ENCODE data around the gene IKBKE.

Gene IKBKE

DNA sequence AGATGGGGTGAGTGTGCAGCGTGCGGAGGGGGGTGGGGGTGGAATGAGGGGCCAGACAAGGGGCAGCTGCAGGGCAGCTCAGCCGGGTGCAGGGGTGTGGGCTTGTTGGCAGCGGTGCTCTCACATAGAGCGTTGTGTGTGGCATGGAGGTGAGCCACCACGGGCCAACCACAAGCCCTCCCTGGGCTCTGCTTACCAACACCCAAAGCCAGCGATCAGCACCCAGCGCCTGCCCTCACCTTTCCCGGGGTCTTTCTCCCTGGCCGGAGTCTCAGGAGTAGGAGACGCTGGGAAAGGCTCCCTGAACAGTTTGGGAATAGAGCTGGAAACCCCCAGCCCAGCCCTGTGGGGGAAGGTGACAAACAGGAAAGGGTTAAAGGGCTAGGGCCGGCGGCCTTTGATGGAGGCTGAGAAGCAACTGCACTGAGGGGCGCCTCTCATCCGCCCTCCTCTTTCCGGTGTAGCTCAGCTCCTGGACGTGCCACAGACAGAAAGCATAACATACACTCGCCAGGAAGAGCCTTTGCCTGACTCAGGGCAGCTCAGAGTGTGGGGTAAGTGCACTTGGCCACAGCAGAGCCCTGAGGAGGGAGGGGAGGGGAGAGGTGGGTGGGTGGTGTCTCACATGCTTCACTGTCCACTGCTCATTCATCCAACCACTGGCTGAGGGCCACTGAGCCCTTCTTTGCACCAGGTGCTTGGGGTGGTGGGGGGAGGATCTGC, 577 bp downstream of the IKBKE start:
- peaks cover 10% of the 10 kb centered on the region for H3K4me1 ChIP-seq
- TF ChIP-seq, protein P1, sequence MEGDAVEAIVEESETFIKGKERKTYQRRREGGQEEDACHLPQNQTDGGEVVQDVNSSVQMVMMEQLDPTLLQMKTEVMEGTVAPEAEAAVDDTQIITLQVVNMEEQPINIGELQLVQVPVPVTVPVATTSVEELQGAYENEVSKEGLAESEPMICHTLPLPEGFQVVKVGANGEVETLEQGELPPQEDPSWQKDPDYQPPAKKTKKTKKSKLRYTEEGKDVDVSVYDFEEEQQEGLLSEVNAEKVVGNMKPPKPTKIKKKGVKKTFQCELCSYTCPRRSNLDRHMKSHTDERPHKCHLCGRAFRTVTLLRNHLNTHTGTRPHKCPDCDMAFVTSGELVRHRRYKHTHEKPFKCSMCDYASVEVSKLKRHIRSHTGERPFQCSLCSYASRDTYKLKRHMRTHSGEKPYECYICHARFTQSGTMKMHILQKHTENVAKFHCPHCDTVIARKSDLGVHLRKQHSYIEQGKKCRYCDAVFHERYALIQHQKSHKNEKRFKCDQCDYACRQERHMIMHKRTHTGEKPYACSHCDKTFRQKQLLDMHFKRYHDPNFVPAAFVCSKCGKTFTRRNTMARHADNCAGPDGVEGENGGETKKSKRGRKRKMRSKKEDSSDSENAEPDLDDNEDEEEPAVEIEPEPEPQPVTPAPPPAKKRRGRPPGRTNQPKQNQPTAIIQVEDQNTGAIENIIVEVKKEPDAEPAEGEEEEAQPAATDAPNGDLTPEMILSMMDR (IDR thresholded peaks at IDR 0.05), result no peak
- no peaks in the 10 kb centered on the region for H3K36me3 ChIP-seq (ENCODE audit: control insufficient read depth, insufficient read depth, low read length)
- peak overlapping the region; percentile 87 for H3K4me2 ChIP-seq (ENCODE audit: low read length)
- H3K27ac ChIP-seq, result no peak overlapping the region
- H3K4me3 ChIP-seq (ENCODE audit: low read depth, low read length), result peak overlapping the region; percentile 45
- no peaks in the 10 kb centered on the region for H3K9me3 ChIP-seq (ENCODE audit: control insufficient read depth, low read length)
- peak overlapping the region; percentile 60 for H2AFZ ChIP-seq
- H3K79me2 ChIP-seq, result no peaks in the 10 kb centered on the region
- no peaks in the 10 kb centered on the region for H3K27me3 ChIP-seq (ENCODE audit: control insufficient read depth, insufficient read depth, low read length)
- no peak overlapping the region for H3K9ac ChIP-seq

DNA sequence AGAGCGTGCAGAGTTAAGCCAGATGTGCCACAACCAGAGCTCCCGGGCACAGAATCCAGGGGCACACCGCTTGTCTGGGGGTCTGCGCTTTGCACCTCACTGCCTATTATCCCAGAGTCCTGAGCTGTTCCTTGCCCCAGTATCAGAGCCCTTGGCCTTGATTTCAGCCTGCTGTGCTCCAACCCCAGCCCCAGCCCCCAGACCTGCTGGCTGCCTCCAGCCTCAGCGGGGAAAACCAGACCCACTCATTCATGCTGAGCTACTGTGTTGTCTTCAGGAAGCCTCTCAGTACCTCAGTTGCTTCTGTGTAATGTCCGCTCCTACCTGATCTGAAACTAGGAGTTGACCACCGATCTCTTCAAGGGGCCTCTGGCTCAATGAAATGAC, 1.1 kb downstream of the IKBKE start:
- Histone ChIP-seq H3K4me2 (ENCODE audit: low read length) (peak overlapping the region; percentile 87), H3K9ac (no peak overlapping the region), H3K4me1 (peaks cover 10% of the 10 kb centered on the region), H3K4me3 (ENCODE audit: low read depth, low read length) (no peak overlapping the region), H3K36me3 (ENCODE audit: control insufficient read depth, insufficient read depth, low read length) (no peaks in the 10 kb centered on the region), H3K9me3 (ENCODE audit: control insufficient read depth, low read length) (no peaks in the 10 kb centered on the region), H3K27ac (no peak overlapping the region), H2AFZ (no peak overlapping the region), H3K79me2 (no peaks in the 10 kb centered on the region), H3K27me3 (ENCODE audit: control insufficient read depth, insufficient read depth, low read length) (no peaks in the 10 kb centered on the region)
- TF ChIP-seq, protein P1 (IDR thresholded peaks at IDR 0.05), result no peak

DNA sequence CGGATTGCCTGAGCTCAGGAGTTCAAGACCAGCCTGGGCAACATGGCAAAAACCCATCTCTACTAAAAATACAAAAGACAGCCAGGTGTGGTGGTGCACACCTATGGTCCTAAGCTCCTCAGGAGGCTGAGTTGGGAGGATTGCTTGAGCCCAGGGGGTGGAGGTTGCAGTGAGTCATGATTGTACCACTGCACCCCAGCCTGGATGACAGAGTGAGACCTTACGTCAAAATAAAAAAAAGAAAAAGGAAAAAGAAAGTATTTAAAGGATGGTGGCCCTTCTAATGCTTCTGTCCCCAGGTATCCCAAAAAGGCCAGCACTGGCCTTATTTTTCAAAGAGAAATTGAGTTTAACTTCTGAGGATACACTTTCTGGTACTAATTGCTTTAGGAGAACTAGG, 1.7 kb downstream of the IKBKE start:
- no peaks in the 10 kb centered on the region for H3K79me2 ChIP-seq
- H3K36me3 ChIP-seq (ENCODE audit: control insufficient read depth, insufficient read depth, low read length), result no peaks in the 10 kb centered on the region
- H3K9ac ChIP-seq, result no peak overlapping the region
- H2AFZ ChIP-seq, result no peak overlapping the region
- H3K4me1 ChIP-seq, result peaks cover 10% of the 10 kb centered on the region
- H3K27me3 ChIP-seq (ENCODE audit: control insufficient read depth, insufficient read depth, low read length), result no peaks in the 10 kb centered on the region
- no peaks in the 10 kb centered on the region for H3K9me3 ChIP-seq (ENCODE audit: control insufficient read depth, low read length)
- H3K27ac ChIP-seq, result no peak overlapping the region
- TF ChIP-seq, protein P1 (IDR thresholded peaks at IDR 0.05), result no peak
- no peak overlapping the region for H3K4me2 ChIP-seq (ENCODE audit: low read length)
- no peak overlapping the region for H3K4me3 ChIP-seq (ENCODE audit: low read depth, low read length)

DNA sequence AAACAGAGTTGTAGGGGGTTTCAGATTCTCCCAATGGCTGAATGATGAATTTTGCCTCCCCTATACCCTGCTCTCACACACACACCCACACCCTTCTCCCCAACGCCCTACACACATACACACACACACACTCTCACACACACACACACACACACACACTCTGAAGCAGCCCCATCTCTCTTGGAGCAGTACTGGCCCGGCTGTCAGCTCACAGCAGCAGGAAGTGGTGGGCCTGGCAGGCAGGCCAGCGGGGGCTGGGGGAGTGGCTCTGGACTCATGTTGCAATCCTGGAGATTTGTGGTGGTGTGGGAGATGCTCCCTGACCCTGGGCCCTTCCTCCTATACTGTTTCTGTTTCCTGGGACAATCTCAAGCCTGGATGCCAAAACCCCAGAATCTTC, 2.2 kb downstream of the IKBKE start:
- Histone ChIP-seq H3K27me3 (ENCODE audit: control insufficient read depth, insufficient read depth, low read length) (no peaks in the 10 kb centered on the region), H3K9me3 (ENCODE audit: control insufficient read depth, low read length) (no peaks in the 10 kb centered on the region), H3K36me3 (ENCODE audit: control insufficient read depth, insufficient read depth, low read length) (no peaks in the 10 kb centered on the region), H3K9ac (no peak overlapping the region), H3K79me2 (no peaks in the 10 kb centered on the region), H3K4me3 (ENCODE audit: low read depth, low read length) (no peak overlapping the region), H3K27ac (no peak overlapping the region), H2AFZ (no peak overlapping the region), H3K4me1 (peaks cover 10% of the 10 kb centered on the region), H3K4me2 (ENCODE audit: low read length) (no peak overlapping the region)
- TF ChIP-seq, protein P1 (IDR thresholded peaks at IDR 0.05), result no peak

DNA sequence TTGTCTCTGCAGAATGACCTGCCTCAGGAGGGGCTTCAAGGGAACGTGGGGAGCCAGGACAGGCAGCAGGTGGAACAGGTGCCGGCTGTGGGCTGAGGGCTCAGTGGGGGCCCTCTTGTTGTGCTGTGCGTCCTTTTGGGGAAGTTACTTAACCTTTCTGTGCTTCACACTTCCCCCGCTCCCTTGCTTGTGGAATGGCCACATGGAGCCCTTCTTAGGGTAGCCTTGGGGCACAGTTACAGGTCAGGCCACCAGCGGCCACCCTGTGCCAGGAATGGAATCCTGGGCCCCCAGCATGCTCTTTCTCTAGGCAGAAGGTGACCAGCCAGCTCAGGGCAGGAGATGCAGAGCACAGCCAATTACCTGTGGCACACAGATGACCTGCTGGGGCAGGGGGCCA, 2.6 kb downstream of the IKBKE start:
- Histone ChIP-seq H3K27ac (no peak overlapping the region), H3K9ac (no peak overlapping the region), H3K4me3 (ENCODE audit: low read depth, low read length) (no peak overlapping the region), H2AFZ (no peak overlapping the region), H3K79me2 (no peaks in the 10 kb centered on the region), H3K36me3 (ENCODE audit: control insufficient read depth, insufficient read depth, low read length) (no peaks in the 10 kb centered on the region), H3K4me2 (ENCODE audit: low read length) (no peak overlapping the region), H3K9me3 (ENCODE audit: control insufficient read depth, low read length) (no peaks in the 10 kb centered on the region), H3K27me3 (ENCODE audit: control insufficient read depth, insufficient read depth, low read length) (no peaks in the 10 kb centered on the region), H3K4me1 (peaks cover 10% of the 10 kb centered on the region)
- TF ChIP-seq, protein P1 (IDR thresholded peaks at IDR 0.05), result no peak

Data from parathyroid adenoma (tissue), 2 donors.